Measurements from ENCODE around the gene NAA15.

DNA sequence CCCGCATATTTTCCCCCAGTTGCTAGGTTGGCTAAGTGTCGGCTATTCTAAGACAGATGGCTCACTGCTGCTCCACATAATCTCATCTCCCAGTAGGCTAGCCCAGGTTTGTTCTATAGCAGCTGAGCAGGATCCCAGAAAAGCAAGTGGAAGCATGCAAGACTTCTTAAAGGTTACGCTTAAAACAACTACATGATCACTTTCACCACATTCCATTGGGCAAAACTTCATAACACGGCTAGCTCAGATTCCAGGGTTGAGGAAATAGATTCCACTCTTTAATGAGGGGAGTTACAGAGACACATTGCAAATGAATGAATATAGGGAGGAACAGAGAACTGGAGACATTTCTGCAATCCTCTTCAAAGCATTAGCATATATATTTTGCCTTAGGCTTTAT, 139.7 kb downstream of the NAA15 start:
- TF ChIP-seq GATA2 (IDR thresholded peaks at IDR 0.05; ENCODE audit: low read depth, low read length) (no peak), GATA3 (IDR thresholded peaks at IDR 0.05; ENCODE audit: low read depth, low read length) (no peak)

Measured in SH-SY5Y (cell line).